Activated CD4-positive, alpha-beta T cell treated with anti-CD3 and anti-CD28 coated beads for 36 hours (primary cell): Measurements from ENCODE around the gene MRFAP1L1. TPM values are rescaled to one million over a fixed set of nuclear protein-coding genes. Genes with fewer than 3 reads are reported as not detected.

ENCODE experiments used
- ATAC-seq: fragments of 200-7000 bp; cut with Tn5 transposase; one replicate; pipeline ENCODE4 v1.10.0; 2021; ENCODE audit warnings: mild to moderate bottlenecking, moderate library complexity
- CTCF ChIA-PET: fragments of 350-600 bp; sonication (Branson Sonifier 250); formaldehyde crosslinking; loops from one replicate; lab custom pipeline; 2021; ENCODE audit warnings: antibody characterized with exemption; lab: Charles Lee
- POLR2A ChIA-PET: fragments of 350-600 bp; sonication (Branson Sonifier 250); formaldehyde crosslinking; loops from one replicate; lab custom pipeline; 2021; ENCODE audit warnings: antibody characterized with exemption, inconsistent platforms; lab: Charles Lee
- DNase-seq: peaks from one replicate; pipeline ENCODE4 v3.0.0-alpha.2; 2020
- H3K27ac Mint-ChIP-seq: one replicate; pipeline ENCODE4 v1.8.0; 2021; ENCODE audit warnings: mixed read lengths
- H3K27me3 Mint-ChIP-seq: one replicate; pipeline ENCODE4 v1.8.0; 2021; ENCODE audit warnings: mixed read lengths
- H3K36me3 Mint-ChIP-seq: one replicate; pipeline ENCODE4 v1.8.0; 2021; ENCODE audit warnings: low read depth, mixed read lengths
- H3K4me1 Mint-ChIP-seq: one replicate; pipeline ENCODE4 v1.8.0; 2021; ENCODE audit warnings: mixed read lengths
- H3K4me3 Mint-ChIP-seq: one replicate; pipeline ENCODE4 v1.8.0; 2021; ENCODE audit warnings: mild to moderate bottlenecking, moderate library complexity, mixed read lengths
- H3K9me3 Mint-ChIP-seq: one replicate; pipeline ENCODE4 v1.8.0; 2021; ENCODE audit warnings: low read depth, mixed read lengths
- intact Hi-C, 2 experiments: fragments of 100-400 bp; cut with DNase I in 1 of 2; cut with micrococcal nuclease in 1 of 2; formaldehyde crosslinking; loops; one replicate each; pipeline versions ENCODE4 v1.14.2 to v1.15.1; 2022 to 2024; cut with DNase I, micrococcal nuclease
- total RNA-seq, 2 experiments: library from RNA; stranded (reverse); gene quantifications; one replicate each; pipeline ENCODE4 v1.2.3, GENCODE V29; 2021

The MRFAP1L1 gene
- total RNA-seq, 2 experiments from 2014 or later, result 36.4 to 45.0 TPM

DNA sequence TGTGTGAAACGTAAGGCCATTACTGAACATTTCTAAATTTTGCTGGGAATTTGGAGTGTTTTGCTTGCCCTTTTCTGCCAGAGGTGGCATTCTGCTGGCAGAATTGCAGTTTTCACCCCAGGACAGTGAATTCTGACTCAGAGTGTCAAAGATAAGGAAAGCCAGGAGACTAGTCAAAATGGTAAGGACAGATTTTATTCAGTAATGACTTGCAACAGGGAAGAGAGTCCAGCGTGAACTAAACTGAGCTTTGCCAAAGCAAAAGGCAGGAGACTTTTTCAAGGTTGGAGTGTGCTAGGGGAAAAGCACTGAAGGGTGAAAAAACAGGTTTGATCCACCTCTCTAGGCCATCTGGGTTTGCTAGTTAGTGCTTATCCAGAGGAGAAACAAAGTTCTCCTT lies 49.8 kb downstream of the MRFAP1L1 start:
- H3K4me3 Mint-ChIP-seq, result no peak overlapping the region
- peaks cover 12% of the 10 kb centered on the region for H3K4me1 Mint-ChIP-seq
- DNase-seq, result no peak
- peaks cover 24% of the 10 kb centered on the region for H3K27me3 Mint-ChIP-seq
- CTCF ChIA-PET, result interaction anchor here (0.7 kb wide), 1 partner anchor 13 kb away, joined by 3 read pairs; no protein-coding TSS in a partner anchor
- no peaks in the 10 kb centered on the region for H3K9me3 Mint-ChIP-seq
- intact Hi-C loops, result no loop called here
- no peaks in the 10 kb centered on the region for H3K36me3 Mint-ChIP-seq
- H3K27ac Mint-ChIP-seq, result no peak overlapping the region
- POLR2A ChIA-PET, result interaction anchor here (3.3 kb wide), 1 partner anchor 14 kb away, joined by 13 read pairs; a partner anchor contains a TSS
- no peak for ATAC-seq

DNA sequence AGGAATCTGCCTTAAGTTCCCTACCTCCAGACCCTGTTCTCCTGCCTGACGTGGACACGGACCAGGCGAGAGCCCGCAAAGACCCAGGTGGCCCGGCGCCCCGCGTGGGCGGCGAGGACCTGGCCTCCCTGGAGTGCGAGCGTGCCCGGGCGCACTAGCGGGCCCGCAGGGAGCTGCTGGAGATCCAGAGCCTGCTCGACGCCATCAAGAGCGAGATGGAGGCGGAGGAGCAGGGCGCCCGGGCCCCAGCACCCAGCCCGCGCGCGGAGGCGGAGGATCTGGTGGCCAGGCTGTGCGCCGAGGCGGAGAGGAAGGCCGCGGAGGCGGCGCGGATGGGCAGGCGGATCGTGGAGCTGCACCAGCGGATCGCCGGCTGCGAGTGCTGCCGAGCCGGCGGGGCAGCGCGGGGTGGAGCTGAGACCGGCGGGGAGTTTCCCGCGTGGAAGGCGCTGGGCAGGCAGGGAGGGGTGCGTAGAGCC lies 51.0 kb downstream of the MRFAP1L1 start:
- intact Hi-C loops, result no loop called here
- peak; percentile 81 for ATAC-seq
- Mint-ChIP-seq H3K36me3 (no peaks in the 10 kb centered on the region), H3K27me3 (peaks cover 21% of the 10 kb centered on the region), H3K9me3 (peaks cover 2% of the 10 kb centered on the region), H3K27ac (no peak overlapping the region), H3K4me1 (peaks cover 12% of the 10 kb centered on the region), H3K4me3 (peak overlapping the region; percentile 43)
- ChIA-PET POLR2A (interaction anchor here (3.3 kb wide), 1 partner anchor 15 kb away, joined by 13 read pairs; a partner anchor contains a TSS), CTCF (interaction anchor here (0.6 to 1.0 kb wide), 4 partner anchors 16 to 214 kb away, joined by 3 read pairs; no protein-coding TSS in a partner anchor)
- DNase-seq, result peak; percentile 59

- peaks cover 12% of the 10 kb centered on the region for H3K4me1 Mint-ChIP-seq
- DNase-seq, result no peak
- ChIA-PET CTCF (interaction anchor here (0.6 to 1.0 kb wide), 4 partner anchors 17 to 215 kb away, joined by 3 to 4 read pairs (median 3); no protein-coding TSS in a partner anchor), POLR2A (interaction anchor here (3.3 kb wide), 1 partner anchor 16 kb away, joined by 13 read pairs; a partner anchor contains a TSS)
- peaks cover 2% of the 10 kb centered on the region for H3K9me3 Mint-ChIP-seq
- peak overlapping the region; percentile 43 for H3K4me3 Mint-ChIP-seq
- H3K36me3 Mint-ChIP-seq, result no peaks in the 10 kb centered on the region
- H3K27ac Mint-ChIP-seq, result no peak overlapping the region
- intact Hi-C loops, result no loop called here
- peaks cover 16% of the 10 kb centered on the region for H3K27me3 Mint-ChIP-seq
- ATAC-seq, result peak; percentile 31
Observed at GRCh38 chr4:6658209-6658595, 51.5 kb downstream of the MRFAP1L1 start.

Other genes starting within 250 kb of the MRFAP1L1 start
- gene PPP2R2C, start 237.3 kb downstream of the MRFAP1L1 start, total RNA-seq, result under 1 TPM in 1 of 2 experiments, not detected in 1; 0.12 TPM
- gene MAN2B2, start 134.7 kb downstream of the MRFAP1L1 start, total RNA-seq, result 10 to 100 TPM; 13.0 to 14.6 TPM
- 100 to 1,000 TPM in 1 of 2 experiments, 10 to 100 TPM in 1; 66.8 to 122 TPM for gene MRFAP1, start 69.2 kb downstream of the MRFAP1L1 start, total RNA-seq
- gene S100P, start 16.0 kb downstream of the MRFAP1L1 start, total RNA-seq, result 1 to 10 TPM; 1.9 to 2.1 TPM
- gene BLOC1S4, start 6.3 kb upstream of the MRFAP1L1 start, total RNA-seq, result 10 to 100 TPM; 10.1 to 16.7 TPM
- 10 to 100 TPM in 1 of 2 experiments, 1 to 10 TPM in 1; 9.4 to 13.1 TPM for gene KIAA0232, start 72.9 kb upstream of the MRFAP1L1 start, total RNA-seq
- 10 to 100 TPM; 36.7 to 44.0 TPM for gene TBC1D14, start 200.0 kb upstream of the MRFAP1L1 start, total RNA-seq